Transverse colon (tissue), 3 donors: Measurements from ENCODE around the gene CALCB.

Experiments used
- POLR2A ChIP-seq: fragments of 450-650 bp; IDR thresholded peaks from one replicate; pipeline ENCODE4 v1.6.1; 2016; ENCODE audit warnings: antibody characterized with exemption, mild to moderate bottlenecking, moderate library complexity
- TF ChIP-seq, protein P1 (sequence below), 5 experiments: fragments of 200-600 bp in 3 of 5; fragments of 450-650 bp in 2 of 5; sonication (generic) in 3 of 5; IDR thresholded peaks; 1 replicate in 2 of 5; 2 replicates in 3 of 5; pipeline ENCODE4 v1.5.1; 2016 to 2017; ENCODE audit warnings: antibody characterized with exemption in 5 of 5, inconsistent platforms in 3 of 5, mild to moderate bottlenecking in 2 of 5, moderate library complexity in 1 of 5

DNA sequence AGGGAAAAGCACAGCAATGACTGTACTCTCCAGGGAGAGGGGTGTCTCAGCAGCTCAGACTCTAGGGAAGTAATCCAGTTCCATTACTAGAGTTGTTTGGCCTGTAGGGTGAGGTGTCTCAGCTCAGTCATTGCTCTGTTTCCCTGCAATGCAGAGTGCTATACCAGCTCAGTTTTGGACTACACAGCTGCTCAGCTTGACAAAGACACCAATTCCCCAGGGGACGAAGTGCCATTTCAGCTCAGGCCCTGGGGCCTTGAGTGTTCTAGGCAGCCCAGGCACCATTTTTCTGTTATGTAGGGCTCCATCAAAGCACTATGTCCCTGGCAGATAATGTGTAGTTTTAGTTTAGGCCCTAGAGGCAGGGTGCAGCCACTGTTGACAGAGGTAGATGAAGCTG is 18.2 kb downstream of the CALCB start:
- TF ChIP-seq POLR2A, result no peak
- TF ChIP-seq, protein P1, sequence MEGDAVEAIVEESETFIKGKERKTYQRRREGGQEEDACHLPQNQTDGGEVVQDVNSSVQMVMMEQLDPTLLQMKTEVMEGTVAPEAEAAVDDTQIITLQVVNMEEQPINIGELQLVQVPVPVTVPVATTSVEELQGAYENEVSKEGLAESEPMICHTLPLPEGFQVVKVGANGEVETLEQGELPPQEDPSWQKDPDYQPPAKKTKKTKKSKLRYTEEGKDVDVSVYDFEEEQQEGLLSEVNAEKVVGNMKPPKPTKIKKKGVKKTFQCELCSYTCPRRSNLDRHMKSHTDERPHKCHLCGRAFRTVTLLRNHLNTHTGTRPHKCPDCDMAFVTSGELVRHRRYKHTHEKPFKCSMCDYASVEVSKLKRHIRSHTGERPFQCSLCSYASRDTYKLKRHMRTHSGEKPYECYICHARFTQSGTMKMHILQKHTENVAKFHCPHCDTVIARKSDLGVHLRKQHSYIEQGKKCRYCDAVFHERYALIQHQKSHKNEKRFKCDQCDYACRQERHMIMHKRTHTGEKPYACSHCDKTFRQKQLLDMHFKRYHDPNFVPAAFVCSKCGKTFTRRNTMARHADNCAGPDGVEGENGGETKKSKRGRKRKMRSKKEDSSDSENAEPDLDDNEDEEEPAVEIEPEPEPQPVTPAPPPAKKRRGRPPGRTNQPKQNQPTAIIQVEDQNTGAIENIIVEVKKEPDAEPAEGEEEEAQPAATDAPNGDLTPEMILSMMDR (IDR thresholded peaks at IDR 0.05), result no peak
